ENCODE data around the gene RAD51B.

DNA sequence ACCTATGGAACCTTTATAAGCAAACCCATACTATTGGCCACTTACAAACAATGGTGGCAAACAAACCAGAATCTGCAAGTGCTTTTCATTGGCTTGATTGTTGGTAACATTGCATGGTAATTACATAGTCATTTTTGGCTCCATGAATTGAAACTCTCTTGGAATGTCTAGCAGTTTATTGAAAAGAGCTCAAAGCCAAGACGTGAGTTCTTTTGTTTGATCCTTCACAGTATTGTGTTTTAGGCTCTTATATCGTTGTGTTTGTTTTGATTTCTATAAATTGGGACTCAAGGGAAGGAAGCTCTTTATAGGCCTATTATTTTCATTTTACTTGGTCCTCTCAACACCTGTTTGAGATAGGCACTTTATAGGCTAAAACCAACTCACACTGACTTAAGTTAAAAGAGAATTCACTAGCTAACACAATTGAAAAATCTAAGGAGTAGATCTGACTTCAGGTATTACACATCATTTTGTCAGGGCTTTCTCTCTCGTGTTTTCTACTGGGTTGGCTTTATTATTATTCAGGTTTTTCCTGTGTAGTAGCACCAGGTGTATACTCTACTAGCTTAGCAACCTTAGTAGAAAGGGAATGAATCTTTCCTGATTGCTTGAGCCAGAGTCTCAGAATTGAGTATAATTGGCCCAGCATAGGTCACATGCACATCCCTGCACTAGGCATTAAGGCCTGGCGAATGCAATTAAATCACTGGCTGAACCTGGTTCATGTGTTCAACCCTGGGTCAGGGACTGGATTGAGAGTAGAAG, 341.4 kb downstream of the RAD51B start:
- TF ChIP-seq, protein P1, sequence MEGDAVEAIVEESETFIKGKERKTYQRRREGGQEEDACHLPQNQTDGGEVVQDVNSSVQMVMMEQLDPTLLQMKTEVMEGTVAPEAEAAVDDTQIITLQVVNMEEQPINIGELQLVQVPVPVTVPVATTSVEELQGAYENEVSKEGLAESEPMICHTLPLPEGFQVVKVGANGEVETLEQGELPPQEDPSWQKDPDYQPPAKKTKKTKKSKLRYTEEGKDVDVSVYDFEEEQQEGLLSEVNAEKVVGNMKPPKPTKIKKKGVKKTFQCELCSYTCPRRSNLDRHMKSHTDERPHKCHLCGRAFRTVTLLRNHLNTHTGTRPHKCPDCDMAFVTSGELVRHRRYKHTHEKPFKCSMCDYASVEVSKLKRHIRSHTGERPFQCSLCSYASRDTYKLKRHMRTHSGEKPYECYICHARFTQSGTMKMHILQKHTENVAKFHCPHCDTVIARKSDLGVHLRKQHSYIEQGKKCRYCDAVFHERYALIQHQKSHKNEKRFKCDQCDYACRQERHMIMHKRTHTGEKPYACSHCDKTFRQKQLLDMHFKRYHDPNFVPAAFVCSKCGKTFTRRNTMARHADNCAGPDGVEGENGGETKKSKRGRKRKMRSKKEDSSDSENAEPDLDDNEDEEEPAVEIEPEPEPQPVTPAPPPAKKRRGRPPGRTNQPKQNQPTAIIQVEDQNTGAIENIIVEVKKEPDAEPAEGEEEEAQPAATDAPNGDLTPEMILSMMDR (tag by site-specific recombination; IDR thresholded peaks at IDR 0.05), result no peak
- TF ChIP-seq, protein P2, sequence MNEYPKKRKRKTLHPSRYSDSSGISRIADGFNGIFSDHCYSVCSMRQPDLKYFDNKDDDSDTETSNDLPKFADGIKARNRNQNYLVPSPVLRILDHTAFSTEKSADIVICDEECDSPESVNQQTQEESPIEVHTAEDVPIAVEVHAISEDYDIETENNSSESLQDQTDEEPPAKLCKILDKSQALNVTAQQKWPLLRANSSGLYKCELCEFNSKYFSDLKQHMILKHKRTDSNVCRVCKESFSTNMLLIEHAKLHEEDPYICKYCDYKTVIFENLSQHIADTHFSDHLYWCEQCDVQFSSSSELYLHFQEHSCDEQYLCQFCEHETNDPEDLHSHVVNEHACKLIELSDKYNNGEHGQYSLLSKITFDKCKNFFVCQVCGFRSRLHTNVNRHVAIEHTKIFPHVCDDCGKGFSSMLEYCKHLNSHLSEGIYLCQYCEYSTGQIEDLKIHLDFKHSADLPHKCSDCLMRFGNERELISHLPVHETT (tag by site-specific recombination; IDR thresholded peaks at IDR 0.05), result no peak
- TF ChIP-seq GLIS1 (tag by site-specific recombination; IDR thresholded peaks at IDR 0.05), result no peak
- no peak for TF ChIP-seq ZNF792 (tag by site-specific recombination; IDR thresholded peaks at IDR 0.05)
- TF ChIP-seq ZNF629 (tag by site-specific recombination; IDR thresholded peaks at IDR 0.05), result no peak
- no peak for TF ChIP-seq ZNF394 (tag by site-specific recombination; IDR thresholded peaks at IDR 0.05; ENCODE audit: borderline replicate concordance)
- TF ChIP-seq, protein P3, sequence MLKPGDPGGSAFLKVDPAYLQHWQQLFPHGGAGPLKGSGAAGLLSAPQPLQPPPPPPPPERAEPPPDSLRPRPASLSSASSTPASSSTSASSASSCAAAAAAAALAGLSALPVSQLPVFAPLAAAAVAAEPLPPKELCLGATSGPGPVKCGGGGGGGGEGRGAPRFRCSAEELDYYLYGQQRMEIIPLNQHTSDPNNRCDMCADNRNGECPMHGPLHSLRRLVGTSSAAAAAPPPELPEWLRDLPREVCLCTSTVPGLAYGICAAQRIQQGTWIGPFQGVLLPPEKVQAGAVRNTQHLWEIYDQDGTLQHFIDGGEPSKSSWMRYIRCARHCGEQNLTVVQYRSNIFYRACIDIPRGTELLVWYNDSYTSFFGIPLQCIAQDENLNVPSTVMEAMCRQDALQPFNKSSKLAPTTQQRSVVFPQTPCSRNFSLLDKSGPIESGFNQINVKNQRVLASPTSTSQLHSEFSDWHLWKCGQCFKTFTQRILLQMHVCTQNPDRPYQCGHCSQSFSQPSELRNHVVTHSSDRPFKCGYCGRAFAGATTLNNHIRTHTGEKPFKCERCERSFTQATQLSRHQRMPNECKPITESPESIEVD (tag by site-specific recombination; IDR thresholded peaks at IDR 0.05), result peak; percentile 53; the same call in 1 of the 2 replicates
- TF ChIP-seq ZNF416 (tag by site-specific recombination; IDR thresholded peaks at IDR 0.05), result no peak
- TF ChIP-seq ZBTB20 (tag by site-specific recombination; IDR thresholded peaks at IDR 0.05), result 0 out of 2 replicates have a peak, but pooled peaks have one; percentile 24
- TF ChIP-seq ZNF341 (tag by site-specific recombination; IDR thresholded peaks at IDR 0.05; ENCODE audit: low read depth), result no peak

Measured in HEK293 (cell line).